HG03025 (cell line): ENCODE measurements around the gene DDIT4.
A peak's percentile ranks its signal among the peaks of the same experiment; 100 is the strongest.
"Not testable (repeated sequence)": the region's sequence is repeated elsewhere in the genome, so short reads cannot be mapped to it uniquely, and the experiment has no call there.

Experiments used
- ATAC-seq: cut with Tn5 transposase; IDR thresholded peaks from one replicate; pipeline ENCODE4 v1.9.1; 2021; ENCODE audit warnings: mild to moderate bottlenecking, moderate library complexity; ENCODE audit not compliant: unreplicated experiment, low FRiP score

DDIT4 gene

DNA sequence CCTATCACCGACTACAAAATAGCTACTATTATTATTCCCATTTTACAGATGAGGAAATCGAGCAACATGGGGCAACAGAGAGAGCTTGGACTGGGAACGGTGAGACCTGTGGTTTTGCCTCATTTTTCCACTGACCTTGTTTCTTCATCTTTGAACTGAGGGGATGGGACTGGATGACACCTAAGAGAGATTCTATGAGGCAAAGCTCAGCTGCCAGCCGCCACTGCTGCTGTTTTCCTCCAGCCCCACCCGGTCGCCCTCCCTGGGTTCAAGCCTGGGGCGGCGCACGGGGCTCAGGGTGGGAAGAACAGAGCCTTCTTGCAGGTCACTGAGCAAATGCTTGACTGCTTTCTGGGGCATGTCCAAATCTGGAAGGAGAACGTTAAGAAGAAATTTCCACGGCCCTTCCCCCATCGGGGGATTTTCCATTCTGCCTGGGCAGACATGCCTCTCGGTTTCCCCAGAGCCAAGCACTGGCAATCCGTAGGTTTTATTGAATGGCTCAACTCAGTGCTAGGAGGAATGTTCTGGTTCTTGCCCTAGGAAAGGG, 12.3 kb downstream of the DDIT4 start:
- no peak for ATAC-seq

DNA sequence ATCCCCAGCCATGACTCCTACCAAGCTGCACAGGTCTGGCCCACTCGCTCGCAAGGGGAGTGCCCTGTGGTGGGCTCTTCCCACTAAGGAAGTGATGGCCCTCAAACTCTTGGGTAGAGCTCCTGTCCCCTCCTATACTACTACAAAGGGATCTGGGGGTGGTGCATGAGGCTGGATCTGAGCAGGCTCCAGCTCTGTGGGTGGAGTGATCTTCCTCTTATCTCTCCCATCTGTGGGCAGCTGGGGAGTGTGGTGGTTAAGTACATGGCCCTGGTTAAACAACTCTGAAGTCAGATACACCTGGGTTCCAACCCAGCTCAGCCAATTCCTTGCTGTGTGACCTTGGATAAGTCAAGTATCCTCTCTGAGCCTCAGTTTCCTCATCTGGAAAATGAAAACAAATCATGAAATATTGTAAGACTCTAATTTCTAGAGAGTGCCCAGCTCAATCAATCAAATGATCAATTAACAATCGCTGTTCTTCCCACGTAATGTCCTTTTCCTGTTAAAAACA, 17.4 kb downstream of the DDIT4 start:
- no peak for ATAC-seq

DNA sequence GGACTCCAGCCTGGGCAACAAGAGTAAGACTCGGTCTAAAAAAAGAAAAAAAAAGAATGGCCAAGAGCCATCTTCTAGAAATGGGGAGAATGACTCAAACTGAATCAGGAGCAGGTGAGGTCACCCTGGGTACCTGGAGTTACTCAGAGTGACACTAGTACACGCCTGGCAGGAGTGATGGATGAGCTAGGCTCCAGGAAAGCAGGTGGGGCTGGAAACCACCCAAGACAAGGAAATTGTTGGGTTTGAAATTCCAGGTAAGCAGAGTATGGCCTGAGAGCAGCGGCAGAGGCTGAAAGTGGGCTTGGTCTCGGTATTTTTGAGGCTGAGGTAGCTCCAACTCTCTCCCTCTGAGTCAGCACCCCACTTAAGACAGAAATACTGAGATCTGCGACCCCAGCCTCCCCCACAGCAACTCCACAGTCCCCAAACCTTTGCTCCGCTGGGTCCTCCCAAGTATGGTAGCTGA, 18.5 kb downstream of the DDIT4 start:
- ATAC-seq = no peak

DNA sequence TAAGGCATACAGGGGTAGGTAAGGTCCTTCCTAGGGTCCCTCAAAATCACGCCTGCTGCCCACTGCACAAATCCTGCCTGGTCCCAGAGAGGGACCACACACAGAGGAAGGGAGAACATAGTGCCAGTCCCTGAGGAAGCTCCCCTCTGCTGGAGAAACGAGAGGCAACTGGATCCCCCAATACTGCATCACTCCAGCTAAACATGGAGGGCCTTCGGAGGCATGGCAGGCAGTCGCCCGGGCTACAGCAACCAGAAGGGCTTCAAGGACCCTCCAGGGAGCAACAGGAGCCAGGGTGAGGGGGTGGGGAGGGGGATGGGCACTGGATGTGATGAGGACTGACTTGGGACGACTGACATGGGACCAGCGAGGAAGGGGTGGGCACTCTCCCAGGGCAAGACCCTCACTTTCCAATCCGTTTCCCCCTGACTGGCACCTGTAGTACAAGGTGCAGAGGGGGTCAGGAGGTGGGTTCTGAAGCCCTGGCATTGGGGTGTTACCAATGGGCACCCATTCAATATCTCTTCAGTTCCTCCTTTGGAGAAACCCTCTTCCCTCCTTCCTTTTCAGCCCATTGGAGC, 21.7 kb downstream of the DDIT4 start:
- no peak for ATAC-seq

DNA sequence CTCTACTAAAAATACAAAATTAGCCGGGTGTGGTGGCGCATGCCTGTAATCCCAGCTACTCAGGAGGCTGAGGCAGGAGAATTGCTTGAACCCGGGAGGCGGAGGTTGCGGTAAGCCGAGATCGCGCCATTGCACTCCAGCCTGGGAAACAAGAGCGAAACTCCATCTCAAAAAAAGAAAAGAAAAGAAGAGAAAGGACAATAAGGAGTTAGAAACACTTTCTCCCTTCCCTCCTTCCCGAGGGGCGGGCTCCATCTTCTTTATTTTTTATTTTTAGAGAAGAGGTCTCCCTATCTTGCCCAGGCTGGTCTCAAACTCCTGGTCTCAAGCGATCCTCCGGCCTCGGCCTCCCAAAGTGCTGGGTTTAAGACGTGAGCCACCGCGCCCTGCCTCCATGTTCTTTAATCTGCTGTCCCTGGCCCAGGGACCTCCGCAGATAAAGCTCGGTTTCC, 23.1 kb downstream of the DDIT4 start:
- not testable (repeated sequence) for ATAC-seq

DNA sequence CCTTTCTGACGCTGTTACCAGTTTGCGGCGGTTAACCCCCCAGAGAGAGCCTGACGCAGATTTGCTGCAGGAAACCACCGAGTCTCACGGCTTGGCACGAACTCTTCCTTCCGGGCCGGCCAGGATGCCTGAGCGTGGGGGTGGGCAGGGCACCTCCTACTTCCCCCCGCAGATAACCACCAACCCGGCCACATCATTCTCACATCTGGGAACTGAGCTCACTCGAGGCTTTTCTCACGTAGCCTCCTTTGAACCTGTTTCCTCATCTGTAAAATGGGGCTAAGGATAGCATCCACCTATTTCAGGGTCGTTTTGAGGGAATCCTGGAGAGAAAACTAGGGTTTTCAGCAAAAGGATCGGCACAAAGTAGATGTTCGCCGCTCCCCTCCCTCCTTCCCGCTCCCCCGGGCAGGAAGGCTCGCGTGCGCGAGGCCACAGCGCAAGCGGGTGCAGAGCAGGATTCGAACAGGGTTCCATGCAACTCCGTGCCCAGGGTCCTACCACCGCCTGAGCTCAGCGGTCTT, 23.6 kb downstream of the DDIT4 start:
- peak; percentile 46 for ATAC-seq

DNA sequence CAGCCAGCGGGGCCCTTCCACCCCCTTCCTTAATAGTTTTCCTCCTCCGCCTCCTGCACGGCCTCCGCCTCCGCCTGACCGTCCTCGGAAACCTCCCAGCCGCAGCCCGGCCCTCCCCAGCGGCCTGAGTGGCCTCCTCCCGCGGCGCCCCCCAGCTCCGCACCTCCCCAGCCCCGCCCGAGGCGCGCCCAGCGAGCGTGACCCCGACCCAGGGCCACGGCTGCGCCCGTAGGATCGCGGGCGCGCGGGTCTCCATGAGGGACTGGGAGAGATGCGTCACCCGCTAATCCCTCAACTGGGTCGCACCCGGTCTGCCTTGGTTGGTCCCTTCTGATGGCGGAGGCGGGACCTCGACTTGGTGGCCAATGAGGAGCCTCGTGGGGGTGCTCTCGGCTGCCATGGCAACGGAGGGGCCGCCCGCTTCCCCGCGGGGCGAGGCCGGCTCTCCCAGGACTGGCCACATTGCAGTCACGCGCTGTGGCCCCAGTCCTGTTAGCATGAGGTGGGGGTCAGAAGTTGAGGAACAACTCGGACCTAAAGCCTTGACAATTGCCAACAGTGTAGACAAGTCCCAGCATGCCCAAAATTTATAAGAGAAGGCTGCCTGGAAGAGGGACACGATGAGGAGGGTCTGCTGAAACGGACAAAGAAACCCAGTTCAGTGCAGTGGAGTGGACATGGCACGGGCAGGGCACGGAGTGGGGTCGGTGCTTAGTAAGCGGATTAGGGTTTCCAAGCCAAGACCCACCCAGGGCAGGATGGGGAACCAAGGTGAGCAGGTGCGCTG, 24.3 kb downstream of the DDIT4 start:
- ATAC-seq = peak; percentile 77

DNA sequence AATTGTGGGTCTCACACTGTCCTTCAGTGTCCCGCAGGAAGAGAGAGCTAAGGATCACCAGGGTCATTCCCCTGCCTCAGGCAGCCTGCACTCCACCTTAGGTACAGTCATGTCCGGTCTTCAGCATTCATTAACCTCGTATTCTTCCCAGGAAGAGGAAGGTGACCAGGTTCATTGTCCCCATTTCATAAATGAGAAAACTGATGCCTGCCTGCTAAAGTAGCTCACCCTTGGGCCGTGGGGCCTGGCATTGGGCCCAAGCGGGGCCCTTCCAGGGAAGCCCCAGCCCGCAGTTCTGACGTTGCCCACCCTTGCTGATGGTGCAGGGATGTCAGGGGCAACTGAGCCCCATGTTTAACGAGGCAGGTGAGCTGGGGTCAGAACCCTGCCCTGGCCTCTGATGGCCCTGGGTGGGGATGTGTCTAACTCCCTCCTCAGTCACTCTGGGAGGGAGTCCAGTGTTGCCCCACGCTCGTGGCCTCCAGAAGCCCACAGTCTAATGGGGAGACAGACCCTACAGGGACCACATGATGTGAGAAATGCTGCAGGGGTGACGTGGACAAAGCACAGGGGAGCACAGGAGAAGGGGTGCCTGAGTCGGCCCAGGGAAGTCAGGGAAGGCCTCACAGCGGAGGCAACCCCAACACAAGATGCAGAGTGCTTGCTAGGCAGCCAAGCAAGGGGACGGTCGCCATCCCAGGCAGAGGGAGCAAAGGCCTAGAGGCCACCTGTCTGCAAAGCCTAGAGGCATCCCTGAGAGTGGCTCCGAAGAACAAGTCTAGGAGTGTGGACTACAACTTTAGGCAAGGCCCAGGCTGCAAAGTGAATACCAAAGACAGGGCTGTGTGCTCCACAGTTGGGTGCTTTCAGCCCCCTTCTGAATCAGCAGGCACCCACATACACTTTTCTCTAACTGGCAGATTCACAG, 25.1 kb downstream of the DDIT4 start:
- no peak for ATAC-seq

DNA sequence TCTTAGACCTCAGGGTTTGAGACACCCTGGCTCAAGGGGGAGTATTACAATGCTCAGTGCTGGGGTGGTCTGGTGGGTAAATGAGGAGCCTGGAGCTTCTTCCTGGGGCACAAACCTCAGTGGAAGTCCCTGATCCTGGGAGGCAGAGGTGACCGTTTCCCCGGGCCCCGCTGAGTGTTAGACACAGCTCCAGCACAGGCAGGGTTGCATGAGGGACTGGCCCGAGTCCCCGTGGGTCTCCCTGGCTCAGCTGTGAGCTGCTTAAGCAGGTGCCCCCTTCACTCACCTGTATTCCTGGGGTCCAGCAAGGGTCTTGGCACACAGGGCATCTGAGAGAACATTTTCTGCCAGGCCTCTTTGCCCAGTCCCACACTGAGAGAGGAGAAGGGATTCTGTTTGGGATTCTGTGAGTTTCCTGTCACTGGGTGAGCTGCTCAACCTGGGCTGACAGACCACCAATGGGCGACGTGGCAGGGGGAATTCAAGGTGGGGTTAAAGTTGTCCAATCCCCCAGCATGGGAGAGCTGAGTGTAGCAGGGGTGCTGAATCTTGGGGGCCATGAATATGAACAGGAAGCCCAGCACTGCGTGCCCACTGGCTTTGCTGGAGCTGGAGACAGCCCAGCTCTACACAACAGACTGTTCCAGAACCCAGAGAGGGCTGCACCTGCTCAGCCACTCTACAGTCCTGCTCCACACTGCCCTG, 29.9 kb downstream of the DDIT4 start:
- ATAC-seq = no peak

DNA sequence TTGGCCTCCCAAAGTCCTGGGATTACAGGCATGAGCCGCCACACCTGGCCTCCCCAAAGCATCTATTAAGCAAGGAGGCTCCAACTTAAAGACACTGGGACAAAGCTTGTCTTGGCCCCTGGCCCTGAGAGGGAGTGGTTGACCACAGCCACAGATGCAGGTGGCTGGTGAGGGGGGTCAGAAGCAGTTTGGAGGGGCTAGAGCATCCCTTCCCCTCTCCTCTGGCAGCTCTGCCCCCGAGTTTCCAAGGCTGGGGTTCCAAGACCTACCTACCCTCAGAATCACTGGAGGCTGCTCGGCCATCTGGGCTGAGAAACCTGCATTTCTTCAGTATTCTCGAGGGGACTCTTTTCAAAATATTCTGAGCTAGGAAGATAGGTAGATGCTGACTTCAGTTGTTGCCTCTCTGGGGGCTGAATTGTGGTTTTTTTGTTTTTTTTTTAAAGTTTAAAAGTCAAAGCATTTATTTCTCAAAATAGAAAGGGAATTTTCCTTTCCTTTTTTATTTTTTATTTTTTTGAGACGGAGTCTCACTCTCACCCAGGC, 32.6 kb downstream of the DDIT4 start:
- ATAC-seq = no peak

DNA sequence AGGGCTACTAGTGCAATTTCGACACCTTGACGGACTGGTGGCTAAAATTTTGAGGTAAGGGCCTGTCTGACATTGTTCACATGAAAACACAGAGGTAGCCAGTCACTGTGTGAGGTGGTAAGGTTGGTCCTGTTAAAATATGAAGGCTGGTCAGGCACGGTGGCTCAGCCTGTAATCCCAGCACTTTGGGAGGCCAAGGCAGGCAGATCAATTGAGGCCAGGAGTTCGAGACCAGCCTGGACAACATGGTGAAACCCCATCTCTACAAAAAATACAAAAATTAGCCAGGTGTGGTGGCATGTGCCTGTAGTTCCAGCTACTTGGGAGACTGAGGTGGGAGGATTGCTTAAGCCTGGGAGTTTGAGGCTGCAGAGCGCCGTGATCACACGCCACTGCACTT, 34.0 kb downstream of the DDIT4 start:
- not testable (repeated sequence) for ATAC-seq

DNA sequence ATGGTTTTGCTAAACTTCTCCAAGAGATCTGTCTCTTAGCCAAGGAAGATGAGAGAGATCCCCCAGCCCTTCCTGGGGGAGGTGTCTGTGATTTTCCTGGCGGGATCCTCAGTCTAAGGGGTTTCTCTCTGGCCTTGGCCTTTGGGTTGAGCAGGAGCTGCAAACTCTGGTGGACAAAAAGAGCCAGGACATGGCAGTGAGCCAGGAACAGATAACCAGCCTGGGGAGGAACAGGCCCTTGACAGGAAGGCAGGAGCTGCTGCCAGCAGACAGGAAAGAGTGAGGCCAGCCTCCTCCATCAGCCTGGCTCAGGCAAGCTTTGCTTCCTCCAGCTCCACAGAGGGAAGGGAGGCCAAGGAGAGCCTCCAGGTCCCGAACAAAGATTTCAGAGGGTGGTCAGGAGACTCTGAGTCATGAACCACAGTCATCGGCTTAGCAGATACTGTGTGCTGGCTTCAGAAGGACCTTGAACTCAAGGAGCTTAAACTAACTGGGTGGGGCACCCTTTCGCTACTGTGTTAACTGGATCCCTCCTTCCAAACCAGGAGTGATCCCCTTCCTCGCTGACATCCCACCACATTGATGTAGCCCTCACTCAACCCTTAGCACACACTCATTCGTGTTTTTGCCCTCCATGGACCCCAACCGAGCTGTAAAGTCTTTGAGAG, 34.7 kb downstream of the DDIT4 start:
- no peak for ATAC-seq

DNA sequence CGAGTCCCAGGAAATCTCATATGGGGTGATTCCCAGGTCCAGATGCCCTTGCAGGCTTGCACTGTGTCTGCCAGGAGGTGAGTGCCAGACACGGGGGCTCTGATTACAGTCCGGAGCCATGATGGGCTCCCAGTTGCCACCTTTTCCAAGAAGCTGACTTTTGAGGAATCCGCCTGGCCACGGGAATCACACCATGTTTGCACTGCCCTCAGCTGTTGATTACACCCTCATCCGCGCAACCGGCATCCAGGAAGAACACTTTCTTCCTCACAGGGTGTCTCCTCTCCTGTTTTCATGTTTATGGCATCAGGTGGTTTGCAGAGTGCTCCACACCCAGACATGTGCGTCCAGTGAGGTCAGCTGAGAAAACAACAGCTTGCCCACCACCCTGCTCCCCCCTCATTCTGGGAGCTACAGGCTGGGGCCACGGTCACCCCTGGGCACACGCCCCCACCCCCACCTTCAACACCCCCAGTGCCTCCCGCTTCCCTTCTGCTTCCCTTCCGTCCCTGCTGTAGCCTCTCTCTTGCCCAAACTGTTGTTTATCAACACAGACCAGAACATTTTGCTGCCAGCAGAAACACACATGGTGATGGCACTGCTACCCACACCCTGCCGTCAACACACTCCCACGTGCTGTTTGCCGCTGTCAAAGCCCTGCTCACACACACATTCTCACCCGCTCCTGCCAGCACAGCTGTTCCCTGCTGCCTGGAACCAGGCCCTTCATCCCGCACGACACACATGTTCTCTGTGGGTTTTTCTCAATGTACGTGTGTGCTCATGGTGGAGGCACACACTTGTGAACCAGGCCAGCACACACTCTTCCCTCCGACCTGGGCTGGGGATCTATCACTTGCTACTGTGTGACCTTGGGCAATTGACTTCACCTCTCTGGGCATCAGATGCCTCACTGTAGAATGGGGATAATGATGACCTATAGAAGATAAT, 35.8 kb downstream of the DDIT4 start:
- no peak for ATAC-seq

DNA sequence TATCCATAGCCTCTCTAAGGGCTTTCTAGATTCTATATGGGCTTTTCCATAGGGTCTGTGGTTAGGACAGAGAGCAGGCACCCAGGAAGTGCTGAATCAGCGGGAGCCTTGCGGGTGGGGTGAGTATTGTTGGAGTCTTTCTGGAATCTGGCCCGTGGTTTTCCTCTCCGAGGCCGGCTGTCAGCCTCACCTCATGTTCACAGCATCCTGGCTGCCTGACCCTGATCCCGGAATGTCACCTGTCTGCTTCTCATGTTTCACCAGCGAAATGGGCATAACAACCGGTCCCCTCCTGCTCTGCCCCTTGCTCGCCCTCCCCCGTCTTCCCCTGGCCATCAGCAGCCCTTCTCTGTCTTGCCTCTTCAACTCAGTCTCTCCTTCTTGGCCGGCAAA, 36.5 kb downstream of the DDIT4 start:
- ATAC-seq = no peak

DNA sequence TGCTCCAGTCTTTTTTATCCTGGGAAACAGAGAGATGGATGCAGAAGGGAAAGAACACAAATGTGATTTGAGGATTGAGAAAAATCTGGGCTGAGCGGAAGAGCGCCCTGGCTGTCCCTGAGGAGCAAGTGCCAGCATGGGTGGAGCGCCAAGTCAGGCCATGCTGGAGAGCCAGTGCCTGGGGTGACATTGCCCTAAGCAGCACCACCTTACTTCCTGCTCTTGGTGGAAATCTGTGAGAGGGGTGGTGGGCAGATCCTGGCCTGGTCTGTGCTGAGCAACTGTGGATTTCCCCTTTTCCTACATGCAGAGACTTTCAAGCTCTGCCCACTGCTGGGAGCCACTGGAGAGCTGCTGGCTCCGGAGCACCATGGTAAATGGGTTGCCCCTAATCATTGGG, 36.9 kb downstream of the DDIT4 start:
- ATAC-seq = no peak

DNA sequence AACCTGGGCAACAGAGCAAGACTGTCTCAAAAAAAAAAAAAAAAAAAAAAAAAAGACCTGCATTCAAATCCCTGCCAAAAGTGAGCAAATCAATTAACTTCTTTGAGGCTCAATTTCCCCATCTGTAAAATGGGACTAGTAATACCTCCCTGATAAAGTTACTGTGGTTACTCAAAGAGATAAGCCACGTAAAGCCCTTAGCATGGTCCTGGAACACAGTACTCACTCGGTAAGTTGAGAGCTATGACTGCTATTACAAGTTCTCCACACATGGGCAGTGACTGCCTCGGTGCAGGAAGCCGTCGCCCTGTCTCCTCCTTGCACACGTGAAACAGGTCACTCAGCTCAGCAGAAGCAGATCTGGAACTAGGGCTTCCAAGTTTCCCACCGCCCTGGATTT, 37.9 kb downstream of the DDIT4 start:
- no peak for ATAC-seq

DNA sequence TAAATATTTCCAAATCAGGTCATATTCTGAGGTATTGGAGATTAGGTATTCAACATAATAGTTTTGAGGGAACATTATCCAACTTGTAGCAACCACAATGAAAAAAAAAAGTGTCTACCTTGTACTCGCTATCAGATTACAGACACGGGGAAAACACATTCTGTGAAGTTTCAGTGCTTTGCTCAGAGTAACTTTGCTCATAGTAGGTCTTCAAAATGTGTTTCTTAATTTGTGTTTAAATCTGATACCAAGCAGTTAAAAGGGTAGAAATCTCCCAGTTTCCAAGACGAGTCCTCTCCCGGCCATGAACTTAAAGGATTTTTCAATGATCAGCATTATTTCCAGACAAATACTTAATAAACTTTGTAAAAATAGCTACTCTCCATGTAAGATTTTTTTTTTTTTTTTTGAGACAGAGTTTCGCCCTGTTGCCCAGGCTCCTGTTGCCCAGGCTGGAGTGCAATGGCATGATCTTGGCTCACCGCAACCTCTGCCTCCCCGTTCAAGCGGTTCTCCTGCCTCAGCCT, 39.2 kb downstream of the DDIT4 start:
- no peak for ATAC-seq

DNA sequence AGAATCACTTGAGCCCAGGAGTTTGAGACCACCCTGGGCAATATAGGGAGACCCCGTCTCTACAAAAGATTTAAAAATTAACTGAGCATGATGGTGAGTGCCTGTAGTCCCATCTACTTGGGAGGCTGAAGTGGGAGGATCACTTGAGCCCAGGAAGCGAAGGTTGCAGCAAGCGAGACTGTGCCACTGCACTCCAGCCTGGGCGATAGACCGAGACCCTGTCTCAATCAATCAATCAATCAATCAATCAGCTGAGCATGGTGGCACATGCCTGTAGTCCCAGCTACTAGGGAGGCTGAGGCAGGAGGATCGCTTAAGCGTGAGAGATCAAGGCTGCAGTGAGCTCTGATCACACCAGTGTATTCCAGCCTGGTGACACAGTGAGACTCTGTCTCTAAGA, 40.5 kb downstream of the DDIT4 start:
- ATAC-seq = no peak
